Measurements from ENCODE around the gene TMPRSS11E. TPM values are rescaled to one million over a fixed set of nuclear protein-coding genes. Genes with fewer than 3 reads are reported as not detected.

Gene TMPRSS11E
- total and polyA plus RNA-seq, 9 donors, result 0.08 to 1.3 TPM; not detected in 7

GRCh38 chr4:68460085-68460484, 12.8 kb downstream of the TMPRSS11E start:
- no peak overlapping the region for H3K27ac ChIP-seq (ENCODE audit: low read length)
- no peak for DNase-seq
- no peaks in the 10 kb centered on the region for H3K9me3 ChIP-seq (replicated peaks; ENCODE audit: control insufficient read depth, low read depth, low read length)
- H3K4me1 ChIP-seq (ENCODE audit: control insufficient read depth, insufficient read depth, low read length), result no peaks in the 10 kb centered on the region
- 70% methylated on average over 4 of the region's 7 CpGs for WGBS (ENCODE audit: insufficient coverage)
- no peaks in the 10 kb centered on the region for H3K27me3 ChIP-seq (ENCODE audit: control insufficient read depth, insufficient read depth, low read length)
- H3K4me3 ChIP-seq (ENCODE audit: low read length), result no peak overlapping the region
- no peaks in the 10 kb centered on the region for H3K36me3 ChIP-seq (ENCODE audit: control insufficient read depth, insufficient read depth, low read length)

- H3K4me1 ChIP-seq (ENCODE audit: control insufficient read depth, insufficient read depth, low read length), result no peaks in the 10 kb centered on the region
- H3K4me3 ChIP-seq (ENCODE audit: low read length), result no peak overlapping the region
- H3K27ac ChIP-seq (ENCODE audit: low read length), result no peak overlapping the region
- no peaks in the 10 kb centered on the region for H3K27me3 ChIP-seq (ENCODE audit: control insufficient read depth, insufficient read depth, low read length)
- H3K9me3 ChIP-seq (replicated peaks; ENCODE audit: control insufficient read depth, low read depth, low read length), result no peaks in the 10 kb centered on the region
- no peaks in the 10 kb centered on the region for H3K36me3 ChIP-seq (ENCODE audit: control insufficient read depth, insufficient read depth, low read length)
- no peak for DNase-seq
- WGBS (ENCODE audit: insufficient coverage), result no CpG with 5 or more reads among the region's 3 CpGs
Measured at GRCh38 chr4:68461790-68462189, 14.5 kb downstream of the TMPRSS11E start.

GRCh38 chr4:68462691-68463090, 15.4 kb downstream of the TMPRSS11E start:
- Histone ChIP-seq H3K27me3 (ENCODE audit: control insufficient read depth, insufficient read depth, low read length) (no peaks in the 10 kb centered on the region), H3K4me1 (ENCODE audit: control insufficient read depth, insufficient read depth, low read length) (no peaks in the 10 kb centered on the region), H3K27ac (ENCODE audit: low read length) (no peak overlapping the region), H3K4me3 (ENCODE audit: low read length) (no peak overlapping the region), H3K9me3 (replicated peaks; ENCODE audit: control insufficient read depth, low read depth, low read length) (no peaks in the 10 kb centered on the region), H3K36me3 (ENCODE audit: control insufficient read depth, insufficient read depth, low read length) (no peaks in the 10 kb centered on the region)
- no peak for DNase-seq
- WGBS (ENCODE audit: insufficient coverage), result no CpG with 5 or more reads among the region's 2 CpGs

DNA sequence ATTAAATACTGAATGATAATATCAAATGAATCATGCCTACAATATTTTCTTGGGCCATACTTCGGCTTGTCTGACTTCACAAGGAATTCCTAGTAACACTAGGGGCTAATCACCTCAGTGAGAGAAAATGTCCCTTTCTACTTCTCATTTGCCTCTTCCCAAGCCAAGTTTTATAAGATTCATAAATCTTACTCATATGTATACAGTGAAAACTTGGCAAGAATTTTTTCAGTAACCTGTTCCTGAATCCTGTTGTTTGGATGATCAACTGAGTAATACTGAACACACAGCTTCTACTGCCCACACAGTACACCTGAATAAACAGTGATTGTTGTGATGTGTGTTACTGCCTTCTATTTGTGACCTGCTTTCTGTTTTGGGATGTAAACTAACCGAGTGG, 16.5 kb downstream of the TMPRSS11E start:
- H3K27ac ChIP-seq (ENCODE audit: low read length), result no peak overlapping the region
- H3K27me3 ChIP-seq (ENCODE audit: control insufficient read depth, insufficient read depth, low read length), result no peaks in the 10 kb centered on the region
- H3K4me3 ChIP-seq (ENCODE audit: low read length), result no peak overlapping the region
- H3K4me1 ChIP-seq (ENCODE audit: control insufficient read depth, insufficient read depth, low read length), result no peaks in the 10 kb centered on the region
- no peaks in the 10 kb centered on the region for H3K36me3 ChIP-seq (ENCODE audit: control insufficient read depth, insufficient read depth, low read length)
- WGBS (ENCODE audit: insufficient coverage), result no CpG with 5 or more reads among the region's 2 CpGs
- no peaks in the 10 kb centered on the region for H3K9me3 ChIP-seq (replicated peaks; ENCODE audit: control insufficient read depth, low read depth, low read length)
- no peak for DNase-seq

DNA sequence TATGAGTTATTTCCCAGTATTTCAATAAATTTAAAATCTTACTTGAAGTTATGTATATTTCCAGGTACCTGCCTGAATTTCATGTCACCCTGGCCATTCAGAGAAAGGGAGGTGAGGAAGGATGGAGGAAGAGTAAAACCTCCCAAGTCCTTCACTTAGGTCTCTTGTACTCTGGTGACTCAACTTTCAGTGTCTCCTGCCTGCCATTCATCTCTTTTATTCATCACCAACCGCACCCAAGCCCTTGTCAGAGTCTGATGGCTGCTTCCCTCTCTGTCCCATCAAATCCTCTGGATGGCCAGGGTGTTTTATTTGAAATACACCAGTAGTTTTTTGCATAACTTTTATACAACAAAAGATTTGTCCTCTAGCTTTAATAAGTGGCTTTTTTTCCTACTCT, 17.8 kb downstream of the TMPRSS11E start:
- H3K27me3 ChIP-seq (ENCODE audit: control insufficient read depth, insufficient read depth, low read length), result no peaks in the 10 kb centered on the region
- H3K9me3 ChIP-seq (replicated peaks; ENCODE audit: control insufficient read depth, low read depth, low read length), result no peaks in the 10 kb centered on the region
- H3K27ac ChIP-seq (ENCODE audit: low read length), result no peak overlapping the region
- H3K36me3 ChIP-seq (ENCODE audit: control insufficient read depth, insufficient read depth, low read length), result no peaks in the 10 kb centered on the region
- no CpG with 5 or more reads among the region's 1 CpG for WGBS (ENCODE audit: insufficient coverage)
- H3K4me1 ChIP-seq (ENCODE audit: control insufficient read depth, insufficient read depth, low read length), result no peaks in the 10 kb centered on the region
- DNase-seq, result no peak
- no peak overlapping the region for H3K4me3 ChIP-seq (ENCODE audit: low read length)

DNA sequence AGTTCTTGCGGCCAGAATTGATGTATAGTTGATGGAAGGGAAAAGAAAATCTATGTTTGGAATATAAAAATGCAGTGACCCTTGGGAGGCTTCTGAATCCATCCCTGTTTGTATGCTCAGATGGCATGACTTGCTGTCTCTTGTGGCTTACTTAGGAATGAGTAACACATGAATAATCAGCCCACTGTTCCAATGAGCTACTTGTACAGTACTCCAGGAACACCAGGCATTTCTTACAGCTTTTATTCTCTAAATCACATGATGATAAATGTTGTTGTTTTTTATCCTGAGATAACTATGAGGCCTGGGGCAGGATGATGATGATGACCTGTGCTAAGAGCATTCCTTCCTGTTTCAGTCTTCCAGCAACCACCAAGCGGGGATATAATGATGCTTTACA, 18.9 kb downstream of the TMPRSS11E start:
- WGBS (ENCODE audit: insufficient coverage), result no CpG with 5 or more reads among the region's 2 CpGs
- Histone ChIP-seq H3K9me3 (replicated peaks; ENCODE audit: control insufficient read depth, low read depth, low read length) (no peaks in the 10 kb centered on the region), H3K36me3 (ENCODE audit: control insufficient read depth, insufficient read depth, low read length) (no peaks in the 10 kb centered on the region), H3K27me3 (ENCODE audit: control insufficient read depth, insufficient read depth, low read length) (no peaks in the 10 kb centered on the region), H3K4me3 (ENCODE audit: low read length) (no peak overlapping the region), H3K4me1 (ENCODE audit: control insufficient read depth, insufficient read depth, low read length) (no peaks in the 10 kb centered on the region), H3K27ac (ENCODE audit: low read length) (no peak overlapping the region)
- no peak for DNase-seq

DNA sequence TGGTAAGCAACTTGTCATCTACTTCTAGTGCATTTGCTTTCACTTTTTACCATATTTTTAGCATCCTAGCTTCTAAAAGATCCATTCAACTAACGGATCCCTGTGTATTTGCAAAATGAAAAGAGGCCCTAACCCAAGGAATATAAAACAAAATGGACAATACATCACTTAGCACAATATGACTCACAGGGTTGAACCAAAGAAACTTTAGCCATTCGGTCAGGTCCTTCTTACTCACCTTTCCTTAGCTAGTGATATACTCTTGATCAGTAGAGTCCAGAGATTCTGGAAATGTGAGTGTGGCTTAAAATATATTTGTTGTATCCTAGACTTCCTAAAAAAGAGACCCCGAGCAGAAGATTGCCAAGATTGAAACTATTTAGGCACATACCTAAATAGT, 19.5 kb downstream of the TMPRSS11E start:
- no peaks in the 10 kb centered on the region for H3K36me3 ChIP-seq (ENCODE audit: control insufficient read depth, insufficient read depth, low read length)
- no peak overlapping the region for H3K4me3 ChIP-seq (ENCODE audit: low read length)
- WGBS (ENCODE audit: insufficient coverage), result no CpG with 5 or more reads among the region's 3 CpGs
- no peak for DNase-seq
- H3K27ac ChIP-seq (ENCODE audit: low read length), result no peak overlapping the region
- no peaks in the 10 kb centered on the region for H3K4me1 ChIP-seq (ENCODE audit: control insufficient read depth, insufficient read depth, low read length)
- H3K9me3 ChIP-seq (replicated peaks; ENCODE audit: control insufficient read depth, low read depth, low read length), result no peaks in the 10 kb centered on the region
- H3K27me3 ChIP-seq (ENCODE audit: control insufficient read depth, insufficient read depth, low read length), result no peaks in the 10 kb centered on the region

DNA sequence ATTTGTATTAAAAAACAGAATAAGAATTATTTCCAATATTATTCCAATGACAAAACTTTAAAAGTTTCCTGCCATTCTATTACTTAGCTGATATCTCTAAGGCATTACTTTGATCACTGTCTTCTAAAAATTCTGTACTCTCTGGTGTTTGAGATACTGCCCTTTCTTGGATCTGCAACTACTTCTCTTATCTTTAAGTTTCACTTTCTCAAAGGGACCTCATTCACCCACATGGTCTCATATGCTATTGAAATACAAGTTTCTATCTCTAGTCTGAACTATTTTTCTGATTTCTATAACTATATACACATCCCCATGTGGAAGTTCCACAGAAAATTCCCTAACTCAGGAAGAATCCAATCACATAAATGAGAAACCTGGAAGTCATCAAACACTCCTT, 22.2 kb downstream of the TMPRSS11E start:
- Histone ChIP-seq H3K27ac (ENCODE audit: low read length) (no peak overlapping the region), H3K9me3 (replicated peaks; ENCODE audit: control insufficient read depth, low read depth, low read length) (no peaks in the 10 kb centered on the region), H3K27me3 (ENCODE audit: control insufficient read depth, insufficient read depth, low read length) (no peaks in the 10 kb centered on the region), H3K4me1 (ENCODE audit: control insufficient read depth, insufficient read depth, low read length) (no peaks in the 10 kb centered on the region), H3K4me3 (ENCODE audit: low read length) (no peak overlapping the region), H3K36me3 (ENCODE audit: control insufficient read depth, insufficient read depth, low read length) (no peaks in the 10 kb centered on the region)
- no peak for DNase-seq

DNA sequence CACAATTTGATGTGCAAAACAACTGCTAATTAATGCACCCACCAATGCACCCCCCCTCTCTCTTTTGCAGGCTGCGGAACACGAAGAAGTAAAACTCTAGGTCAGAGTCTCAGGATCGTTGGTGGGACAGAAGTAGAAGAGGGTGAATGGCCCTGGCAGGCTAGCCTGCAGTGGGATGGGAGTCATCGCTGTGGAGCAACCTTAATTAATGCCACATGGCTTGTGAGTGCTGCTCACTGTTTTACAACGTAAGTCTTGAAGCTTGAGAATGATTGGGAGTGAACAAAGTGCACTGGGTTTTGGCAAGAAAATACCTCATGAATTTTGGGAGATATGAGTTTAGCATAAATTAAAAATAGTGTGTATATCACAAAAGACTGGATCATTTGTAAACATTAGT, 28.9 kb downstream of the TMPRSS11E start:
- Histone ChIP-seq H3K27me3 (ENCODE audit: control insufficient read depth, insufficient read depth, low read length) (no peaks in the 10 kb centered on the region), H3K9me3 (replicated peaks; ENCODE audit: control insufficient read depth, low read depth, low read length) (no peaks in the 10 kb centered on the region), H3K36me3 (ENCODE audit: control insufficient read depth, insufficient read depth, low read length) (no peaks in the 10 kb centered on the region), H3K4me3 (ENCODE audit: low read length) (no peak overlapping the region), H3K27ac (ENCODE audit: low read length) (no peak overlapping the region), H3K4me1 (ENCODE audit: control insufficient read depth, insufficient read depth, low read length) (no peaks in the 10 kb centered on the region)
- DNase-seq, result peak; percentile 4
- 0% methylated on average over 2 of the region's 5 CpGs for WGBS (ENCODE audit: insufficient coverage)

DNA sequence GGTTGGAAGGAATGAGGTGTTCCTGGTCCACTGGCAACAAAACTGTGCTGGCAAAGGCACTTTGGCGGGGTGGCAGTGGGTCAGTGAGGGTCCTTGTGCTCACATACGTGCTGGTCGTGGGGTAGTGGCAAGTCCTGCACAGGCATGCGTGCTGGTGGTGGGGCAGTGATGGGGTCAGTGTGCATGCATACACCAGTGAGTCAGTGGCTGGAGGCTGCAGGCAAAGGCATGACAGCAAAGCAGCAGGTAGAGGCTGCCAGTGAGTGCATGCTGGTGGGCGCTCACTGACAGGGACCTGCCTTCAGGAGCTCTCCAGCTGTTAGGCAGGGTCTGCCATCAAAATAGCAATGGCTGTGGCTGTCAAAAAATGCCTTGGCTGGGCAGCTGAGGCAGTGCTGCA, 42.1 kb downstream of the TMPRSS11E start:
- DNase-seq, result no peak
- no peak overlapping the region for H3K4me3 ChIP-seq (ENCODE audit: low read length)
- H3K36me3 ChIP-seq (ENCODE audit: control insufficient read depth, insufficient read depth, low read length), result no peaks in the 10 kb centered on the region
- no peak overlapping the region for H3K27ac ChIP-seq (ENCODE audit: low read length)
- H3K9me3 ChIP-seq (replicated peaks; ENCODE audit: control insufficient read depth, low read depth, low read length), result no peaks in the 10 kb centered on the region
- no peaks in the 10 kb centered on the region for H3K4me1 ChIP-seq (ENCODE audit: control insufficient read depth, insufficient read depth, low read length)
- H3K27me3 ChIP-seq (ENCODE audit: control insufficient read depth, insufficient read depth, low read length), result no peaks in the 10 kb centered on the region
- 73% methylated on average over 5 of the region's 5 CpGs for WGBS (ENCODE audit: insufficient coverage)

DNA sequence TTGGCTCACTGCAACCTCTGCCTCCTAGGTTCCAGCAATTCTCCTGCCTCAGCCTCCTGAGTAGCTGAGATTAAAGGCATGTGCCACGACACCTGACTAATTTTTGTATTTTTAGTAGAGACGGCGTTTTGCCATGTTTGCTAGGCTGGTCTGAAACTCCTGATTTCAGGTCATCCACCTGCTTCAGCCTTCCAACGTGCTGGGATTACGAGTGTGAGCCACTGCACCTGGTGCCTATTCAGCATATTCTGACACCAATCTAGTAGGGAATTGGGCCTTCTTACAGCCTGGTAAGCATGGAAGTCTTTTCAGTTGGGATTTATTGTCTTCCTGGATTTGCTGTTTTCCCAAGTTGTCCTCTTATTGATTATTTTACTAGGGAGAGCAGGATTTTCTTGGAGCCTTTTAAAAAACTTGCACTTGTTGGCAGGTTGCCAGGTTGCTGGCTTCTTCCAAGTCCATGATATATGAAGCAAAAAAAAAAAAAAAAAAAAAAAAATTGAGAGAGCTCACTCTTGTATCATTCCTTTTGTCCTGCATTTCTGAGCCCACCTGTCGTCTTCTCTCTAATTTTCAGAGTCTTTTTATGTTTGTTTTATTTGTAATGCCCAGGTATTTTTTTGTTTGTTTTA, 43.7 kb downstream of the TMPRSS11E start:
- Histone ChIP-seq H3K4me3 (ENCODE audit: low read length) (no peak overlapping the region), H3K36me3 (ENCODE audit: control insufficient read depth, insufficient read depth, low read length) (no peaks in the 10 kb centered on the region), H3K27me3 (ENCODE audit: control insufficient read depth, insufficient read depth, low read length) (no peaks in the 10 kb centered on the region), H3K4me1 (ENCODE audit: control insufficient read depth, insufficient read depth, low read length) (no peaks in the 10 kb centered on the region), H3K9me3 (replicated peaks; ENCODE audit: control insufficient read depth, low read depth, low read length) (no peaks in the 10 kb centered on the region), H3K27ac (ENCODE audit: low read length) (no peak overlapping the region)
- WGBS (ENCODE audit: insufficient coverage), result 79% methylated on average over 5 of the region's 6 CpGs
- DNase-seq, result peak; percentile 29
